Measurements from ENCODE around the gene SSH2.

DNA sequence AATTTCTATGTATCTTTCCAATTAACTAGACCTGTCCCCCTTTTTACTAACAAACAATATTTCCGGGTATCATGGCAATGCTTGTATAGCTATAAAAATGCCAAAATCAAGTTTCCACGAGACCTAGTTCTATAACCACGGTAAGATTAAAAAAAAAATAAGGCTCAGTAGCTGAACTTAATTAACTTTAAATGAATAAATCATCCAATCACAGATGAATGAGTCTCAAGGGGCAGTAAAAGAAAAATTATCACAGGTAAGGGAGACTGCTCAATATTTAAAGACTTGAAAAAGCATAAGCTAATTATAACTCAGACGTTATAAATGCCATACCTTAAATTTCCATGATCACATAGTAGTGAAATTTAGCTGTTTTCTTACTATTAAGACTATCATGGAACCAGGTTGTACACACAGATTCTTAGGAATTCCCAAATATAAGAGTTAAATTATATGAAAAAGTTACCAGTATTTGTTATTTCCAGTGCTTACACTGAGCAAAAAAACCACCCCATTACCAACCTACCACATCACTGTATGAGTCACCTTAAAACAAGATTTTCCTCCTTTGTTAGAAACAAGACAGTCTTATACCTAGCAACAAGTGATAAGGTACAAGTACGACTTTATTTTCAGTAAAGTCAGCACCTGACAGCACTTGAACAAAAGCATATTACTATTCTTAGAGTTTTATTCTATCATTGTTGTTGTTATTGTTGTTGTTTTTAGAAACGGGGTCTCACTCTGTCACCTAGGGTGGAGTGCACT, 20.6 kb downstream of the SSH2 start:
- TF ChIP-seq, protein P1, sequence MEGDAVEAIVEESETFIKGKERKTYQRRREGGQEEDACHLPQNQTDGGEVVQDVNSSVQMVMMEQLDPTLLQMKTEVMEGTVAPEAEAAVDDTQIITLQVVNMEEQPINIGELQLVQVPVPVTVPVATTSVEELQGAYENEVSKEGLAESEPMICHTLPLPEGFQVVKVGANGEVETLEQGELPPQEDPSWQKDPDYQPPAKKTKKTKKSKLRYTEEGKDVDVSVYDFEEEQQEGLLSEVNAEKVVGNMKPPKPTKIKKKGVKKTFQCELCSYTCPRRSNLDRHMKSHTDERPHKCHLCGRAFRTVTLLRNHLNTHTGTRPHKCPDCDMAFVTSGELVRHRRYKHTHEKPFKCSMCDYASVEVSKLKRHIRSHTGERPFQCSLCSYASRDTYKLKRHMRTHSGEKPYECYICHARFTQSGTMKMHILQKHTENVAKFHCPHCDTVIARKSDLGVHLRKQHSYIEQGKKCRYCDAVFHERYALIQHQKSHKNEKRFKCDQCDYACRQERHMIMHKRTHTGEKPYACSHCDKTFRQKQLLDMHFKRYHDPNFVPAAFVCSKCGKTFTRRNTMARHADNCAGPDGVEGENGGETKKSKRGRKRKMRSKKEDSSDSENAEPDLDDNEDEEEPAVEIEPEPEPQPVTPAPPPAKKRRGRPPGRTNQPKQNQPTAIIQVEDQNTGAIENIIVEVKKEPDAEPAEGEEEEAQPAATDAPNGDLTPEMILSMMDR (conservative IDR thresholded peaks at IDR 0.05; ENCODE audit: low read length), result no peak
- no peak for TF ChIP-seq EZH2phosphoT487 (IDR thresholded peaks at IDR 0.05; ENCODE audit: borderline replicate concordance, low read depth, low read length)

Measured in OCI-LY7 (cell line).